HCT116 (cell line): ENCODE measurements around the gene BCL2L2.

Experiments
- ATF3 ChIP-seq: IDR thresholded peaks from 2 replicates; pipeline ENCODE4 v1.6.1; 2012
- JUND ChIP-seq: IDR thresholded peaks from 2 replicates; pipeline ENCODE4 v1.6.1; 2012
- POLR2A ChIP-seq: IDR thresholded peaks from 2 replicates; pipeline ENCODE4 v1.7.0; 2011; ENCODE audit warnings: borderline replicate concordance; ENCODE audit not compliant: insufficient read depth, insufficient read length; ENCODE audit errors: extremely low read depth
- RAD21 ChIP-seq: IDR thresholded peaks from 2 replicates; pipeline ENCODE4 v1.6.1; 2012; ENCODE audit warnings: low read depth, mild to moderate bottlenecking
- SIN3A ChIP-seq: IDR thresholded peaks from 2 replicates; pipeline ENCODE4 v1.6.1; 2012; ENCODE audit warnings: low read depth

- TF ChIP-seq POLR2A (no peak), JUND (no peak), ATF3 (no peak), SIN3A (no peak), RAD21 (no peak)
These were observed 52.0 kb downstream of the BCL2L2 start for GRCh38 chr14:23358553-23359166.
